Measurements from ENCODE around the gene UBQLN3. TPM values are rescaled to one million over a fixed set of nuclear protein-coding genes. Genes with fewer than 3 reads are reported as not detected.

Gene UBQLN3
- total RNA-seq, 1 experiment from 2014 or later: not detected

- TF ChIP-seq ZBTB33 (IDR thresholded peaks at IDR 0.05; ENCODE audit: extremely low read depth, insufficient replicate concordance, low read length): no peak
- no peak for TF ChIP-seq YY1 (IDR thresholded peaks at IDR 0.05; ENCODE audit: extremely low read depth, insufficient replicate concordance, low read depth, low read length)
These were observed 23.8 kb downstream of the UBQLN3 start (continued) for GRCh38 chr11:5486003-5486402.

- peaks cover 0 to 33% of the 10 kb centered on the region in 2 experiments; a peak in 2 of 4 replicates for H3K4me1 ChIP-seq (ENCODE audit: control insufficient read depth in 1 of 2, insufficient read depth in 2 of 2, low read length in 2 of 2)
- no peak overlapping the region for H3K4me2 ChIP-seq (ENCODE audit: low read length)
- no peak overlapping the region for H3K4me3 ChIP-seq (replicated peaks in 1 of 2; ENCODE audit: low read depth in 1 of 2, low read length in 2 of 2)
- no peak overlapping the region for H2AFZ ChIP-seq (ENCODE audit: low read depth, low read length, poor library complexity, severe bottlenecking)
- H3K9ac ChIP-seq (ENCODE audit: low read length): no peak overlapping the region
- H3K79me2 ChIP-seq (ENCODE audit: insufficient read depth, low read length): peaks cover 62% of the 10 kb centered on the region
- peaks cover 0 to 54% of the 10 kb centered on the region in 2 experiments; a peak in 2 of 4 replicates for H3K36me3 ChIP-seq (ENCODE audit: control insufficient read depth in 1 of 2, insufficient read depth in 2 of 2, low read length in 2 of 2)
- no TSS peak for BruUV-seq (replicated peaks)
- DNase-seq (ENCODE audit: low read depth, low spot score): peak; percentile 38
- CTCF ChIA-PET: interaction anchor here (0.5 to 2.2 kb wide), 6 partner anchors 9 to 877 kb away, joined by 3 to 11 read pairs (median 6); no protein-coding TSS in a partner anchor
- H3K9me2 ChIP-seq (ENCODE audit: insufficient read depth): no peaks in the 10 kb centered on the region
- intact Hi-C loops (cut with micrococcal nuclease): loop anchor here (1.0 to 5.0 kb wide), 2 partner anchors 76 to 332 kb away; partner anchors contain the start of gene OR52N2
- RAD21 ChIA-PET (ENCODE audit: low non-redundant PET in 1 of 2, low total read pairs in 2 of 2, uncharacterized antibody in 2 of 2, unreplicated experiment in 2 of 2): no interaction called here
- H4K20me1 ChIP-seq (ENCODE audit: insufficient read depth): peaks cover 47% of the 10 kb centered on the region
- H3K9me3 ChIP-seq (ENCODE audit: control insufficient read depth in 1 of 2, insufficient read depth in 1 of 2, low read depth in 1 of 2, low read length in 2 of 2): no peaks in the 10 kb centered on the region
- POLR2A ChIA-PET: interaction anchor here (1.3 to 1.8 kb wide), 2 partner anchors 28 to 29 kb away, joined by 4 to 5 read pairs; no protein-coding TSS in a partner anchor
- ATAC-seq: peak; percentile 88
- H3K27ac ChIP-seq (ENCODE audit: low read depth, low read length): no peak overlapping the region
- H3K27me3 ChIP-seq (ENCODE audit: insufficient read depth, low read length): no peaks in the 10 kb centered on the region
- TF ChIP-seq RAD21 (IDR thresholded peaks at IDR 0.05; ENCODE audit: low read depth): peak; percentile 38
- no peak for TF ChIP-seq ZFX (IDR thresholded peaks at IDR 0.05)
- peak; percentile 52 to 89 (median 82); a peak in 5 of 6 replicates for TF ChIP-seq CTCF (IDR thresholded peaks at IDR 0.05 in 2 of 3, conservative IDR thresholded peaks at IDR 0.05 in 1 of 3; ENCODE audit: borderline replicate concordance in 1 of 3, insufficient read depth in 1 of 3, low read depth in 2 of 3, low read length in 2 of 3)
- no peak for TF ChIP-seq FOSL1 (IDR thresholded peaks at IDR 0.05; ENCODE audit: low read depth)
These were observed 33.5 kb downstream of the UBQLN3 start for GRCh38 chr11:5476186-5476819.

All from HCT116 (cell line).